Breast epithelium (tissue), 3 donors: ENCODE measurements around the gene FSD1.

ENCODE experiments used
- CTCF ChIP-seq, 3 donors: fragments of 450-650 bp; IDR thresholded peaks; one replicate each; pipeline ENCODE4 v1.5.1; 2016 to 2017; ENCODE audit warnings: antibody characterized with exemption in 3 of 3, mild to moderate bottlenecking in 3 of 3, moderate library complexity in 3 of 3
- POLR2A ChIP-seq: fragments of 450-650 bp; IDR thresholded peaks from one replicate; pipeline ENCODE4 v1.6.1; 2016; ENCODE audit warnings: antibody characterized with exemption, mild to moderate bottlenecking, moderate library complexity
- POLR2AphosphoS5 ChIP-seq, 3 donors: sonication (generic); formaldehyde crosslinking; IDR thresholded peaks; one replicate each; pipeline ENCODE4 v1.6.1; 2017; ENCODE audit warnings: antibody characterized with exemption in 3 of 3

- TF ChIP-seq CTCF (IDR thresholded peaks at IDR 0.05): no peak
- no peak for TF ChIP-seq POLR2AphosphoS5 (IDR thresholded peaks at IDR 0.05)
- TF ChIP-seq POLR2A: no peak
These were observed 50.5 kb downstream of the FSD1 start for GRCh38 chr19:4354897-4355296.
